ENCODE results near the gene KCNK2. TPM values are rescaled to one million over a fixed set of nuclear protein-coding genes. Genes with fewer than 3 reads are reported as not detected.

KCNK2 gene
- total RNA-seq, 1 experiment from 2014 or later: 0.18 TPM

- BruUV-seq (replicated peaks): no TSS peak
- intact Hi-C loops (cut with micrococcal nuclease; ENCODE audit: unreplicated experiment): no loop called here
- H3K36me3 Mint-ChIP-seq (ENCODE audit: insufficient read depth, unreplicated experiment): no peaks in the 10 kb centered on the region
Observed at GRCh38 chr1:215264649-215265048, 182.1 kb downstream of the KCNK2 start.

GRCh38 chr1:215267495-215267894 is 185.0 kb downstream of the KCNK2 start:
- ChIA-PET POLR2A (no interaction called here), CTCF (no interaction called here)
- H3K4me1 Mint-ChIP-seq (ENCODE audit: low read depth, unreplicated experiment): no peaks in the 10 kb centered on the region
- H3K9me3 Mint-ChIP-seq (ENCODE audit: unreplicated experiment): no peaks in the 10 kb centered on the region
- no TSS peak for BruUV-seq (replicated peaks)
- TF ChIP-seq CTCF (IDR thresholded peaks at IDR 0.05; ENCODE audit: insufficient read depth in 1 of 2, low read depth in 1 of 2, low read length in 1 of 2, severe bottlenecking in 1 of 2, unreplicated experiment in 1 of 2): no peak
- H3K9me3 ChIP-seq: no peaks in the 10 kb centered on the region
- H3K4me3 ChIP-seq (ENCODE audit: low read depth, low read length): no peak overlapping the region
- H3K27me3 ChIP-seq (replicated peaks; ENCODE audit: control insufficient read depth, insufficient read depth, low read length): no peaks in the 10 kb centered on the region
- no peaks in the 10 kb centered on the region for H3K36me3 Mint-ChIP-seq (ENCODE audit: insufficient read depth, unreplicated experiment)
- H3K27ac Mint-ChIP-seq (ENCODE audit: unreplicated experiment): no peak overlapping the region
- no peak for DNase-seq
- intact Hi-C loops (cut with micrococcal nuclease; ENCODE audit: unreplicated experiment): no loop called here
- H3K27me3 Mint-ChIP-seq (ENCODE audit: insufficient read depth, unreplicated experiment): peaks cover 4% of the 10 kb centered on the region
- no peaks in the 10 kb centered on the region for H3K4me1 ChIP-seq
- no peak overlapping the region for H3K4me3 Mint-ChIP-seq (ENCODE audit: unreplicated experiment)
- H3K36me3 ChIP-seq (ENCODE audit: control insufficient read depth, insufficient read depth, low read length): no peaks in the 10 kb centered on the region

More at GRCh38 chr1:215264649-215265048, 182.1 kb downstream of the KCNK2 start:
- Histone ChIP-seq H3K4me1 (no peaks in the 10 kb centered on the region), H3K9me3 (no peaks in the 10 kb centered on the region), H3K36me3 (ENCODE audit: control insufficient read depth, insufficient read depth, low read length) (no peaks in the 10 kb centered on the region), H3K4me3 (ENCODE audit: low read depth, low read length) (no peak overlapping the region), H3K27me3 (replicated peaks; ENCODE audit: control insufficient read depth, insufficient read depth, low read length) (no peaks in the 10 kb centered on the region)
- H3K27ac Mint-ChIP-seq (ENCODE audit: unreplicated experiment): no peak overlapping the region
- ChIA-PET POLR2A (no interaction called here), CTCF (no interaction called here)
- no peaks in the 10 kb centered on the region for H3K4me1 Mint-ChIP-seq (ENCODE audit: low read depth, unreplicated experiment)
- TF ChIP-seq CTCF (IDR thresholded peaks at IDR 0.05; ENCODE audit: insufficient read depth in 1 of 2, low read depth in 1 of 2, low read length in 1 of 2, severe bottlenecking in 1 of 2, unreplicated experiment in 1 of 2): no peak
- no peak for DNase-seq
- H3K27me3 Mint-ChIP-seq (ENCODE audit: insufficient read depth, unreplicated experiment): no peaks in the 10 kb centered on the region
- no peaks in the 10 kb centered on the region for H3K9me3 Mint-ChIP-seq (ENCODE audit: unreplicated experiment)
- no peak overlapping the region for H3K4me3 Mint-ChIP-seq (ENCODE audit: unreplicated experiment)

GRCh38 chr1:215269955-215270354 is 187.4 kb downstream of the KCNK2 start:
- no peak for TF ChIP-seq CTCF (IDR thresholded peaks at IDR 0.05; ENCODE audit: insufficient read depth in 1 of 2, low read depth in 1 of 2, low read length in 1 of 2, severe bottlenecking in 1 of 2, unreplicated experiment in 1 of 2)
- Histone ChIP-seq H3K36me3 (ENCODE audit: control insufficient read depth, insufficient read depth, low read length) (no peaks in the 10 kb centered on the region), H3K4me3 (ENCODE audit: low read depth, low read length) (no peak overlapping the region), H3K27me3 (replicated peaks; ENCODE audit: control insufficient read depth, insufficient read depth, low read length) (no peaks in the 10 kb centered on the region), H3K9me3 (no peaks in the 10 kb centered on the region), H3K4me1 (no peaks in the 10 kb centered on the region)
- Mint-ChIP-seq H3K4me1 (ENCODE audit: low read depth, unreplicated experiment) (no peaks in the 10 kb centered on the region), H3K9me3 (ENCODE audit: unreplicated experiment) (no peaks in the 10 kb centered on the region), H3K27me3 (ENCODE audit: insufficient read depth, unreplicated experiment) (peaks cover 8% of the 10 kb centered on the region), H3K36me3 (ENCODE audit: insufficient read depth, unreplicated experiment) (no peaks in the 10 kb centered on the region), H3K27ac (ENCODE audit: unreplicated experiment) (no peak overlapping the region), H3K4me3 (ENCODE audit: unreplicated experiment) (no peak overlapping the region)
- DNase-seq: no peak
- no TSS peak for BruUV-seq (replicated peaks)
- ChIA-PET CTCF (no interaction called here), POLR2A (no interaction called here)
- intact Hi-C loops (cut with micrococcal nuclease; ENCODE audit: unreplicated experiment): no loop called here
